Endothelial cell of umbilical vein (primary cell): ENCODE results near the gene TSSK6. TPM values are rescaled to one million over a fixed set of nuclear protein-coding genes. Genes with fewer than 3 reads are reported as not detected.

ENCODE experiments used
- BruUV-seq: library from RNA; stranded (reverse); fragments of 400-500 nt; replicated peaks from 2 replicates; lab custom pipeline; 2021; lab: Mats Ljungman, UMichigan
- CTCF ChIA-PET: fragments of 300-600, 350-600 bp; sonication (Branson Sonifier 250); formaldehyde crosslinking; loops from one replicate; lab custom pipeline; 2021; ENCODE audit warnings: antibody characterized with exemption, inconsistent platforms; lab: Charles Lee
- POLR2A ChIA-PET: fragments of 300-600, 350-600 bp; sonication (Branson Sonifier 250); formaldehyde crosslinking; loops from one replicate; lab custom pipeline; 2021; ENCODE audit warnings: antibody characterized with exemption, inconsistent platforms; lab: Charles Lee
- DNase-seq: peaks from one replicate; pipeline ENCODE4 v3.0.0-alpha.2; 2011; ENCODE audit warnings: low read depth, low spot score
- FAIRE-seq: peaks from 2 replicates; lab custom pipeline; 2011; peaks lifted over from hg19 to GRCh38; lab: Jason Lieb, UNC
- H2AFZ ChIP-seq: 2 replicates; pipeline ENCODE4 v1.6.0; 2012; ENCODE audit warnings: low read depth, low read length, control low read depth, inconsistent platforms
- H3K27ac ChIP-seq: 2 replicates; pipeline ENCODE4 v1.5.1; 2011; ENCODE audit warnings: low read depth, mild to moderate bottlenecking, control low read depth, low read length, moderate library complexity; ENCODE audit not compliant: insufficient read depth
- H3K27me3 ChIP-seq, 2 experiments: 2 replicates each; pipeline versions ENCODE4 v1.6.0 to v1.6.1; 2011; ENCODE audit warnings: low read length in 2 of 2, mixed read lengths in 1 of 2; ENCODE audit not compliant: control insufficient read depth in 2 of 2, insufficient read depth in 2 of 2
- H3K36me3 ChIP-seq, 2 experiments: 2 replicates in 1 of 2; 3 replicates in 1 of 2; pipeline ENCODE4 v1.5.1; 2011; ENCODE audit warnings: low read length in 2 of 2, mild to moderate bottlenecking in 1 of 2, moderate library complexity in 1 of 2; ENCODE audit not compliant: control insufficient read depth in 2 of 2, insufficient read depth in 2 of 2; ENCODE audit errors: extremely low read depth in 1 of 2
- H3K4me1 ChIP-seq: 3 replicates; pipeline ENCODE4 v1.5.1; 2011; ENCODE audit warnings: mild to moderate bottlenecking, low read length; ENCODE audit not compliant: control insufficient read depth, insufficient read depth; ENCODE audit errors: extremely low read depth
- H3K4me2 ChIP-seq: 2 replicates; pipeline ENCODE4 v1.6.1; 2011; ENCODE audit warnings: low read length, control low read depth, mixed read lengths; ENCODE audit not compliant: insufficient read depth
- H3K4me3 ChIP-seq, 3 experiments: fragments of 200-600 bp in 1 of 3; sonication (generic), shearing (Covaris generic) in 1 of 3; replicated peaks in 1 of 3; 2 replicates each; pipeline ENCODE4 v1.5.1; 2011 to 2016; ENCODE audit warnings: control low read depth in 3 of 3, low read length in 3 of 3, mild to moderate bottlenecking in 2 of 3, inconsistent platforms in 1 of 3, low read depth in 1 of 3, moderate library complexity in 1 of 3; ENCODE audit not compliant: insufficient read depth in 1 of 3
- H3K79me2 ChIP-seq: 2 replicates; pipeline ENCODE4 v1.6.0; 2012; ENCODE audit warnings: low read length, inconsistent platforms; ENCODE audit not compliant: control insufficient read depth, insufficient read depth
- H3K9ac ChIP-seq: replicated peaks from 2 replicates; pipeline ENCODE3; 2011; ENCODE audit warnings: low read length, control low read depth; ENCODE audit not compliant: insufficient read depth; ENCODE audit errors: extremely low read depth
- H3K9me1 ChIP-seq: replicated peaks from 3 replicates; pipeline ENCODE4 v1.6.0; 2011; ENCODE audit warnings: mild to moderate bottlenecking, low read length; ENCODE audit not compliant: control insufficient read depth, insufficient read depth; ENCODE audit errors: extremely low read depth
- H3K9me3 ChIP-seq: replicated peaks from 2 replicates; pipeline ENCODE4 v1.5.1; 2012; ENCODE audit warnings: low read length, inconsistent platforms; ENCODE audit not compliant: control insufficient read depth, insufficient read depth
- H4K20me1 ChIP-seq: replicated peaks from 2 replicates; pipeline ENCODE3; 2011; ENCODE audit warnings: mild to moderate bottlenecking, low read length; ENCODE audit not compliant: control insufficient read depth, insufficient read depth; ENCODE audit errors: extremely low read depth
- EZH2 ChIP-seq: IDR thresholded peaks from 2 replicates; pipeline ENCODE4 v1.6.1; 2012; ENCODE audit warnings: borderline replicate concordance, low read depth, mild to moderate bottlenecking, moderate library complexity, low read length, inconsistent platforms; ENCODE audit not compliant: severe bottlenecking
- FOS ChIP-seq: IDR thresholded peaks from 2 replicates; pipeline ENCODE4 v1.6.1; 2011; ENCODE audit warnings: mild to moderate bottlenecking, low read length, moderate library complexity, borderline replicate concordance; ENCODE audit not compliant: insufficient read depth
- GATA2 ChIP-seq: IDR thresholded peaks from 2 replicates; pipeline ENCODE4 v1.7.0; 2011; ENCODE audit warnings: low read depth, mild to moderate bottlenecking, moderate library complexity, mixed read lengths, low read length; ENCODE audit not compliant: insufficient read length, insufficient read depth
- JUN ChIP-seq: IDR thresholded peaks from 2 replicates; pipeline ENCODE4 v1.6.1; 2011; ENCODE audit warnings: borderline replicate concordance, low read depth; ENCODE audit not compliant: insufficient read length, insufficient read depth
- MYC ChIP-seq: IDR thresholded peaks from one replicate; pipeline ENCODE4 v1.6.1; 2011; ENCODE audit warnings: mild to moderate bottlenecking, low read depth, low read length
- POLR2A ChIP-seq: IDR thresholded peaks from 2 replicates; pipeline ENCODE4 v1.6.1; 2012; ENCODE audit warnings: low read depth, mild to moderate bottlenecking, control low read depth, low read length
- POLR2AphosphoS5 ChIP-seq: IDR thresholded peaks from 2 replicates; pipeline ENCODE4 v1.6.1; 2012; ENCODE audit warnings: low read depth, mild to moderate bottlenecking, control low read depth, low read length, moderate library complexity; ENCODE audit not compliant: insufficient read depth
- dilution Hi-C: fragments of 300-500 bp; cut with MboI; formaldehyde crosslinking; loops from one replicate; pipeline ENCODE4 v1.15.0; 2019; ENCODE audit warnings: low sequenced_read_pairs; ENCODE audit not compliant: extremely low pct_ligation_motif_present
- intact Hi-C: fragments of 100-400 bp; cut with micrococcal nuclease; formaldehyde crosslinking; loops from one replicate; pipeline ENCODE4 v1.10.0; 2022
- polyA plus RNA-seq, 4 experiments: library from polyadenylated mRNA; depleted of rRNA in 3 of 4; stranded (reverse) in 3 of 4; unstranded in 1 of 4; fragments of >200 nt; gene quantifications; 2 replicates each; pipeline versions ENCODE4 v1.2.1 to v1.2.3, GENCODE V29; 2011 to 2012; ENCODE audit warnings: missing spikeins in 1 of 4
- total RNA-seq: library from RNA; stranded (reverse); gene quantifications from 2 replicates; pipeline ENCODE4 v1.2.3, GENCODE V29; 2021
- TF ChIP-seq, protein P1 (sequence below), 2 donors: IDR thresholded peaks; 1 replicate in 1 of 2; 2 replicates in 1 of 2; pipeline ENCODE4 v1.5.1; 2011; ENCODE audit warnings: low read length in 2 of 2, mild to moderate bottlenecking in 2 of 2, moderate library complexity in 2 of 2, control low read depth in 1 of 2, inconsistent platforms in 1 of 2, low read depth in 1 of 2; ENCODE audit not compliant: insufficient read depth in 1 of 2; ENCODE audit errors: extremely low read depth in 1 of 2
- TF ChIP-seq, protein P2 (sequence below): IDR thresholded peaks from 2 replicates; pipeline ENCODE4 v1.6.1; 2011; ENCODE audit not compliant: insufficient read depth, insufficient read length

The TSSK6 gene
- total and polyA plus RNA-seq, 2 donors (not counting 3 experiments of a cell fraction or from before 2014, with no cell fraction given), result 0.76 to 0.82 TPM

DNA sequence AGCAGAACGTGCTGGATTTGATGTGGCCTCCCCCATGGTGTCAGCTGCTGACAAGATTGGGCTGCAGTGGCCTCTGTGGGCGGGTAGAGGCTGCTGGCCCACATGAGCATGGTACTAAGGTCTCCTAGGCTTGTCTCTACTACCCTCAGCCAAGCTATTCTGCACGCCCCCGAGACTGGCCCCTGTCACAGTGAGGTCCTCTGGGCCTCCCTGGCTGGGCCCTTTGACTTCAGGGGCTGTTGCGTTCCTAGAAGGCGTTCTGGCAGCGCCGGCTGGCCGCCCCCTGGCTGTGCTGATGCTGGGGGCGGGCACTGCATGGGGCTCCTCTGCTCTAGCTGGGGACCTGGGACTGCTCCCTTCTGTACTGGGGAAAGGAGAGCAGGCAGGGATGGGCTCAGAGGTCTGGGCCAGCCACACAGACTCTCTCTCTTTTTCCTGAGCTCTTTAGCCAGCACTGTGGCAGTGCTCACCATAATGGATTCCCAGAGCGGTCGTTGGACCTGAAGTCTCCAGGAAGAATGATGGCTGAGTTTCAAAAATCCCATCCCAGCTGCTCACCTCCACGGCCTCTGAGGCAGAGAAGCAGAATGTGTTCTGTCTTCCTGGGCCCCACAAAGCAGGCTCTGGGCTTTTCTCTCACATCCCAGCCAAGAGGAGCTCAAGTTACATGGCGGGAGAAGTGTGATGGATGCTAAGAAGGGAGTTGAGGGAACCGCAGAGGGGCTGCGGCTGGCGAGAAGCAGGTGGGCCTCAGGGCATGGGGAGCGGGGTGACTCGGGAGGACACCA is 32.3 kb downstream of the TSSK6 start:
- Histone ChIP-seq H3K27me3 (no peaks in the 10 kb centered on the region), H2AFZ (no peak overlapping the region), H3K9me3 (no peaks in the 10 kb centered on the region), H3K27ac (no peak overlapping the region), H3K79me2 (peaks cover 84% of the 10 kb centered on the region), H4K20me1 (no peaks in the 10 kb centered on the region), H3K9ac (no peak overlapping the region), H3K4me1 (peaks cover 7% of the 10 kb centered on the region), H3K36me3 (peaks cover 0 to 10% of the 10 kb centered on the region in 2 experiments), H3K9me1 (no peaks in the 10 kb centered on the region), H3K4me3 (no peak overlapping the region), H3K4me2 (no peak overlapping the region)
- BruUV-seq, result no TSS peak
- intact Hi-C loops, result loop anchor here (10.0 kb wide), 1 partner anchor 288 kb away; the partner anchor contains the start of genes BORCS8 and RFXANK
- ChIA-PET CTCF (no interaction called here), POLR2A (interaction anchor here (0.6 kb wide), 1 partner anchor 78 kb away, joined by 3 read pairs; the partner anchor contains the start of gene GATAD2A)
- FAIRE-seq, result no peak
- no peak for DNase-seq
- TF ChIP-seq GATA2 (no peak), EZH2 (no peak), FOS (no peak), MYC (no peak), JUN (no peak), POLR2AphosphoS5 (no peak), POLR2A (no peak)
- TF ChIP-seq, protein P1, sequence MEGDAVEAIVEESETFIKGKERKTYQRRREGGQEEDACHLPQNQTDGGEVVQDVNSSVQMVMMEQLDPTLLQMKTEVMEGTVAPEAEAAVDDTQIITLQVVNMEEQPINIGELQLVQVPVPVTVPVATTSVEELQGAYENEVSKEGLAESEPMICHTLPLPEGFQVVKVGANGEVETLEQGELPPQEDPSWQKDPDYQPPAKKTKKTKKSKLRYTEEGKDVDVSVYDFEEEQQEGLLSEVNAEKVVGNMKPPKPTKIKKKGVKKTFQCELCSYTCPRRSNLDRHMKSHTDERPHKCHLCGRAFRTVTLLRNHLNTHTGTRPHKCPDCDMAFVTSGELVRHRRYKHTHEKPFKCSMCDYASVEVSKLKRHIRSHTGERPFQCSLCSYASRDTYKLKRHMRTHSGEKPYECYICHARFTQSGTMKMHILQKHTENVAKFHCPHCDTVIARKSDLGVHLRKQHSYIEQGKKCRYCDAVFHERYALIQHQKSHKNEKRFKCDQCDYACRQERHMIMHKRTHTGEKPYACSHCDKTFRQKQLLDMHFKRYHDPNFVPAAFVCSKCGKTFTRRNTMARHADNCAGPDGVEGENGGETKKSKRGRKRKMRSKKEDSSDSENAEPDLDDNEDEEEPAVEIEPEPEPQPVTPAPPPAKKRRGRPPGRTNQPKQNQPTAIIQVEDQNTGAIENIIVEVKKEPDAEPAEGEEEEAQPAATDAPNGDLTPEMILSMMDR (IDR thresholded peaks at IDR 0.05; ENCODE audit: extremely low read depth in 1 of 2, insufficient read depth in 1 of 2, low read depth in 1 of 2, low read length in 2 of 2), result no peak
- TF ChIP-seq, protein P2, sequence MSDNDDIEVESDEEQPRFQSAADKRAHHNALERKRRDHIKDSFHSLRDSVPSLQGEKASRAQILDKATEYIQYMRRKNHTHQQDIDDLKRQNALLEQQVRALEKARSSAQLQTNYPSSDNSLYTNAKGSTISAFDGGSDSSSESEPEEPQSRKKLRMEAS, result no peak
- dilution Hi-C loops, result no loop called here
